ENCODE results near the gene CCDC158.

- TF ChIP-seq CTCF (IDR thresholded peaks at IDR 0.05 in 8 of 11, conservative IDR thresholded peaks at IDR 0.05 in 3 of 11): no peak
- TF ChIP-seq POLR2A (IDR thresholded peaks at IDR 0.05): no peak
Observed at GRCh38 chr4:76326515-76326914, 94.4 kb downstream of the CCDC158 start.
